Measurements from ENCODE around the gene TAF10. TPM values are rescaled to one million over a fixed set of nuclear protein-coding genes. Genes with fewer than 3 reads are reported as not detected.

Gene TAF10
- total and polyA plus RNA-seq, 4 donors = 10.5 to 58.1 (median 31.5) TPM

- Histone ChIP-seq H3K4me3 (ENCODE audit: low read depth in 1 of 3, low read length in 3 of 3) (no peak overlapping the region), H3K27ac (ENCODE audit: low read depth in 1 of 2, low read length in 2 of 2) (no peak overlapping the region), H3K9me3 (ENCODE audit: control insufficient read depth in 4 of 4, low read length in 3 of 4) (no peaks in the 10 kb centered on the region), H3K4me1 (ENCODE audit: control insufficient read depth in 4 of 4, insufficient read depth in 4 of 4, low read length in 3 of 4) (peaks cover 0 to 42% (median 25%) of the 10 kb centered on the region in 4 donors), H3K36me3 (ENCODE audit: control insufficient read depth in 4 of 4, insufficient read depth in 3 of 4, low read depth in 1 of 4, low read length in 3 of 4) (peaks cover 7 to 21% (median 19%) of the 10 kb centered on the region in 4 donors), H3K27me3 (ENCODE audit: control insufficient read depth in 4 of 4, insufficient read depth in 4 of 4, low read length in 3 of 4) (no peaks in the 10 kb centered on the region), H3K9ac (ENCODE audit: low read depth in 1 of 2, low read length in 2 of 2) (no peak overlapping the region)
- 96% methylated on average over 5 of the region's 5 CpGs for WGBS
- TF ChIP-seq REST (IDR thresholded peaks at IDR 0.05) (no peak), CTCF (IDR thresholded peaks at IDR 0.05; ENCODE audit: low read depth, low read length, missing input control) (no peak), RXRA (IDR thresholded peaks at IDR 0.05) (no peak), RAD21 (IDR thresholded peaks at IDR 0.05) (no peak), TAF1 (conservative IDR thresholded peaks at IDR 0.05) (no peak), YY1 (IDR thresholded peaks at IDR 0.05) (no peak), ATF3 (IDR thresholded peaks at IDR 0.05) (no peak), GABPA (IDR thresholded peaks at IDR 0.05 in 1 of 2, conservative IDR thresholded peaks at IDR 0.05 in 1 of 2) (no peak), SP1 (IDR thresholded peaks at IDR 0.05) (no peak), MAX (IDR thresholded peaks at IDR 0.05) (no peak), EGR1 (IDR thresholded peaks at IDR 0.05; ENCODE audit: low read depth in 2 of 2) (no peak), HNF4A (conservative IDR thresholded peaks at IDR 0.05) (no peak), FOXA2 (IDR thresholded peaks at IDR 0.05) (no peak), JUND (IDR thresholded peaks at IDR 0.05) (no peak), ZBTB33 (IDR thresholded peaks at IDR 0.05) (no peak)
- no peak for DNase-seq (ENCODE audit: low spot score)
Measured at GRCh38 chr11:6615046-6615445, 3.0 kb upstream of the TAF10 start.

GRCh38 chr11:6614446-6614845, 2.4 kb upstream of the TAF10 start:
- peaks cover 9 to 27% (median 25%) of the 10 kb centered on the region in 4 donors for H3K36me3 ChIP-seq (ENCODE audit: control insufficient read depth in 4 of 4, insufficient read depth in 3 of 4, low read depth in 1 of 4, low read length in 3 of 4)
- no peak for TF ChIP-seq GABPA (IDR thresholded peaks at IDR 0.05 in 1 of 2, conservative IDR thresholded peaks at IDR 0.05 in 1 of 2)
- H3K4me1 ChIP-seq (ENCODE audit: control insufficient read depth in 4 of 4, insufficient read depth in 4 of 4, low read length in 3 of 4) = peaks cover 0 to 38% (median 24%) of the 10 kb centered on the region in 4 donors
- H3K9me3 ChIP-seq (ENCODE audit: control insufficient read depth in 4 of 4, low read length in 3 of 4) = no peaks in the 10 kb centered on the region
- H3K4me3 ChIP-seq (ENCODE audit: low read depth in 1 of 3, low read length in 3 of 3) = no peak overlapping the region
- WGBS = 98% methylated on average over 2 of the region's 2 CpGs
- H3K9ac ChIP-seq (ENCODE audit: low read depth in 1 of 2, low read length in 2 of 2) = no peak overlapping the region
- H3K27ac ChIP-seq (ENCODE audit: low read depth in 1 of 2, low read length in 2 of 2) = no peak overlapping the region
- DNase-seq (ENCODE audit: low spot score) = no peak
- H3K27me3 ChIP-seq (ENCODE audit: control insufficient read depth in 4 of 4, insufficient read depth in 4 of 4, low read length in 3 of 4) = no peaks in the 10 kb centered on the region
